H9 (cell line): ENCODE results near the gene TFF3. TPM values are rescaled to one million over a fixed set of nuclear protein-coding genes. Genes with fewer than 3 reads are reported as not detected.

Experiments used
- DNase-seq: peaks from one replicate; pipeline ENCODE4 v3.0.0-alpha.2; 2017
- H2AFZ ChIP-seq: one replicate; pipeline ENCODE4 v1.6.1; 2013; ENCODE audit warnings: mild to moderate bottlenecking, low read length, control low read depth, moderate library complexity
- H2AK5ac ChIP-seq: 2 replicates; pipeline ENCODE4 v1.6.1; 2013; ENCODE audit warnings: low read length, control low read depth, mixed read lengths; ENCODE audit not compliant: insufficient read length
- H2BK120ac ChIP-seq: one replicate; pipeline ENCODE4 v1.6.1; 2013; ENCODE audit warnings: low read depth, mild to moderate bottlenecking, low read length, control low read depth, inconsistent platforms; ENCODE audit not compliant: poor library complexity, severe bottlenecking
- H2BK12ac ChIP-seq: 2 replicates; pipeline ENCODE4 v1.6.1; 2013; ENCODE audit warnings: low read length, control low read depth, mixed read lengths, low read depth; ENCODE audit not compliant: insufficient read length
- H2BK15ac ChIP-seq: 2 replicates; pipeline ENCODE4 v1.6.1; 2013; ENCODE audit warnings: low read depth, low read length, control low read depth
- H2BK20ac ChIP-seq: one replicate; pipeline ENCODE4 v1.6.1; 2013; ENCODE audit warnings: low read depth, mild to moderate bottlenecking, low read length, control low read depth, inconsistent platforms; ENCODE audit not compliant: poor library complexity, severe bottlenecking
- H2BK5ac ChIP-seq: 2 replicates; pipeline ENCODE4 v1.6.1; 2013; ENCODE audit warnings: low read length, control low read depth, mixed read lengths; ENCODE audit not compliant: insufficient read length
- H3K14ac ChIP-seq: 2 replicates; pipeline ENCODE4 v1.6.1; 2013; ENCODE audit warnings: low read length, control low read depth; ENCODE audit not compliant: insufficient read depth
- H3K18ac ChIP-seq: 2 replicates; pipeline ENCODE4 v1.6.1; 2013; ENCODE audit warnings: low read depth, mild to moderate bottlenecking, mixed read lengths, low read length, control low read depth; ENCODE audit not compliant: insufficient read length
- H3K23ac ChIP-seq: 2 replicates; pipeline ENCODE4 v1.6.1; 2013; ENCODE audit warnings: low read length, control low read depth, mixed read lengths, low read depth; ENCODE audit not compliant: insufficient read length
- H3K23me2 ChIP-seq: 2 replicates; pipeline ENCODE4 v1.6.1; 2013; ENCODE audit warnings: low read depth, mild to moderate bottlenecking, mixed read lengths, low read length, control low read depth; ENCODE audit not compliant: insufficient read length, poor library complexity, severe bottlenecking
- H3K27ac ChIP-seq: 2 replicates; pipeline ENCODE4 v1.5.1; 2013; ENCODE audit warnings: low read length, control low read depth, mixed read lengths, low read depth; ENCODE audit not compliant: insufficient read length
- H3K27me3 ChIP-seq: 2 replicates; pipeline ENCODE4 v1.6.1; 2013; ENCODE audit warnings: low read length, control low read depth, inconsistent platforms; ENCODE audit not compliant: insufficient read depth
- H3K4ac ChIP-seq: 2 replicates; pipeline ENCODE4 v1.6.1; 2013; ENCODE audit warnings: low read depth, mild to moderate bottlenecking, control low read depth, inconsistent platforms, low read length, moderate library complexity
- H3K4me1 ChIP-seq: 2 replicates; pipeline ENCODE4 v1.6.1; 2013; ENCODE audit warnings: low read length, control low read depth, inconsistent platforms; ENCODE audit not compliant: insufficient read depth
- H3K4me2 ChIP-seq: 2 replicates; pipeline ENCODE4 v1.6.1; 2013; ENCODE audit warnings: low read length, control low read depth, mixed read lengths; ENCODE audit not compliant: insufficient read length, insufficient read depth
- H3K56ac ChIP-seq: 2 replicates; pipeline ENCODE4 v1.6.1; 2013; ENCODE audit warnings: low read depth, mild to moderate bottlenecking, mixed read lengths, low read length, control low read depth; ENCODE audit not compliant: insufficient read length
- H3K79me1 ChIP-seq: 2 replicates; pipeline ENCODE4 v1.6.1; 2013; ENCODE audit warnings: low read depth, mild to moderate bottlenecking, moderate library complexity, low read length, control low read depth, inconsistent platforms; ENCODE audit not compliant: insufficient read depth, poor library complexity, severe bottlenecking
- H3K79me2 ChIP-seq: 2 replicates; pipeline ENCODE4 v1.6.1; 2013; ENCODE audit warnings: low read length, control low read depth, inconsistent platforms; ENCODE audit not compliant: insufficient read depth
- H3K9ac ChIP-seq: 2 replicates; pipeline ENCODE4 v1.6.1; 2013; ENCODE audit warnings: low read length, control low read depth, mixed read lengths; ENCODE audit not compliant: insufficient read length; ENCODE audit errors: extremely low read depth
- H3K9me3 ChIP-seq: one replicate; pipeline ENCODE4 v1.6.1; 2013; ENCODE audit warnings: low read depth, low read length, inconsistent platforms; ENCODE audit not compliant: control insufficient read depth
- H3T11ph ChIP-seq: one replicate; pipeline ENCODE4 v1.6.1; 2013; ENCODE audit warnings: mild to moderate bottlenecking, low read length, control low read depth, inconsistent platforms
- H4K20me1 ChIP-seq: one replicate; pipeline ENCODE4 v1.6.1; 2013; ENCODE audit not compliant: control insufficient read depth, insufficient read length, insufficient read depth
- H4K5ac ChIP-seq: 2 replicates; pipeline ENCODE4 v1.6.1; 2013; ENCODE audit warnings: low read depth, mild to moderate bottlenecking, mixed read lengths, low read length, control low read depth; ENCODE audit not compliant: insufficient read length
- H4K8ac ChIP-seq: replicated peaks from 2 replicates; pipeline ENCODE4 v1.6.1; 2013; ENCODE audit warnings: low read length, control low read depth, mixed read lengths, low read depth; ENCODE audit not compliant: insufficient read length
- H4K91ac ChIP-seq: 2 replicates; pipeline ENCODE4 v1.6.1; 2013; ENCODE audit warnings: low read depth, mild to moderate bottlenecking, moderate library complexity, mixed read lengths, low read length, control low read depth; ENCODE audit not compliant: insufficient read length
- H3K27ac Mint-ChIP-seq, 3 experiments: 2 replicates in 2 of 3; 3 replicates in 1 of 3; pipeline ENCODE4 v1.8.0; 2020 to 2021; ENCODE audit warnings: mixed read lengths in 3 of 3, mild to moderate bottlenecking in 1 of 3, moderate library complexity in 1 of 3
- H3K27me3 Mint-ChIP-seq: 2 replicates; pipeline ENCODE4 v1.8.0; 2021; ENCODE audit warnings: low read depth, mild to moderate bottlenecking, moderate library complexity, mixed read lengths
- H3K36me3 Mint-ChIP-seq, 3 experiments: 2 replicates in 2 of 3; 3 replicates in 1 of 3; pipeline ENCODE4 v1.8.0; 2020 to 2021; ENCODE audit warnings: low read depth in 3 of 3, mixed read lengths in 3 of 3; ENCODE audit not compliant: insufficient read depth in 1 of 3
- H3K4me1 Mint-ChIP-seq, 2 experiments: 2 replicates each; pipeline ENCODE4 v1.8.0; 2020; ENCODE audit warnings: mixed read lengths in 2 of 2
- H3K4me3 Mint-ChIP-seq, 2 experiments: 2 replicates in 1 of 2; 3 replicates in 1 of 2; pipeline ENCODE4 v1.8.0; 2020 to 2021; ENCODE audit warnings: mild to moderate bottlenecking in 2 of 2, mixed read lengths in 2 of 2, moderate library complexity in 1 of 2
- H3K9me3 Mint-ChIP-seq, 2 experiments: 2 replicates in 1 of 2; 3 replicates in 1 of 2; pipeline ENCODE4 v1.8.0; 2020; ENCODE audit warnings: mild to moderate bottlenecking in 2 of 2, mixed read lengths in 2 of 2, moderate library complexity in 1 of 2
- CTCF ChIP-seq: fragments of 200-600 bp; sonication (generic); conservative IDR thresholded peaks from 3 replicates; pipeline ENCODE4 v1.8.0; 2021; ENCODE audit warnings: antibody characterized with exemption, mild to moderate bottlenecking
- WGBS: extraction: QIAGEN DNeasy Blood & Tissue Kit; methylation state at CpG from one replicate; pipeline ENCODE4 v1.1.7; 2013; ENCODE audit warnings: missing lambda C conversion rate, low lambda C conversion rate, mixed read lengths; ENCODE audit not compliant: insufficient read length; ENCODE audit errors: extremely low coverage; 5-methylcytosine and 5-hydroxymethylcytosine counted together
- total RNA-seq: library from RNA; stranded (reverse); gene quantifications from 2 replicates; pipeline ENCODE4 v1.2.1, GENCODE V29; 2021

Gene TFF3
- total RNA-seq, 1 experiment from 2014 or later, result 1.5 TPM

- WGBS, result no CpG with 5 or more reads among the region's 8 CpGs
Observed at GRCh38 chr21:42320791-42321190, 5.6 kb upstream of the TFF3 start.

More at GRCh38 chr21:42320791-42321190, 5.6 kb upstream of the TFF3 start:
- Histone ChIP-seq H3K9ac (no peak overlapping the region), H2BK5ac (no peak overlapping the region), H2BK15ac (no peak overlapping the region), H3K79me1 (no peaks in the 10 kb centered on the region), H3K23ac (no peak overlapping the region), H3K27me3 (no peaks in the 10 kb centered on the region), H2AK5ac (no peak overlapping the region), H3T11ph (no peak overlapping the region), H4K91ac (no peak overlapping the region), H3K4ac (no peak overlapping the region), H3K79me2 (no peaks in the 10 kb centered on the region), H2BK12ac (no peak overlapping the region), H2AFZ (no peak overlapping the region), H3K14ac (no peak overlapping the region), H3K27ac (no peak overlapping the region), H2BK20ac (no peak overlapping the region), H4K20me1 (no peaks in the 10 kb centered on the region), H3K56ac (no peak overlapping the region), H4K5ac (no peak overlapping the region), H3K4me2 (no peak overlapping the region), H3K9me3 (no peaks in the 10 kb centered on the region), H2BK120ac (no peak overlapping the region), H4K8ac (no peak overlapping the region), H3K18ac (no peak overlapping the region), H3K4me1 (peaks cover 7% of the 10 kb centered on the region; the same call in 1 of the 2 replicates), H3K23me2 (no peaks in the 10 kb centered on the region)
- peaks cover 27 to 30% of the 10 kb centered on the region in 2 experiments for H3K4me1 Mint-ChIP-seq
- peaks cover 0 to 9% of the 10 kb centered on the region in 2 experiments; a peak in 2 of 5 replicates for H3K9me3 Mint-ChIP-seq
- no peak overlapping the region for H3K4me3 Mint-ChIP-seq
- no peak overlapping the region; a peak in 1 of 7 replicates for H3K27ac Mint-ChIP-seq
- H3K27me3 Mint-ChIP-seq, result peaks cover 3% of the 10 kb centered on the region; the same call in 1 of the 2 replicates
- H3K36me3 Mint-ChIP-seq, result peaks cover 0 to 3% (median 0%) of the 10 kb centered on the region in 3 experiments; a peak in 2 of 7 replicates
- DNase-seq, result no peak
- TF ChIP-seq CTCF, result no peak
